Measurements from ENCODE around the gene CST5.
"Not testable (repeated sequence)": the region's sequence is repeated elsewhere in the genome, so short reads cannot be mapped to it uniquely, and the experiment has no call there.

The CST5 gene

DNA sequence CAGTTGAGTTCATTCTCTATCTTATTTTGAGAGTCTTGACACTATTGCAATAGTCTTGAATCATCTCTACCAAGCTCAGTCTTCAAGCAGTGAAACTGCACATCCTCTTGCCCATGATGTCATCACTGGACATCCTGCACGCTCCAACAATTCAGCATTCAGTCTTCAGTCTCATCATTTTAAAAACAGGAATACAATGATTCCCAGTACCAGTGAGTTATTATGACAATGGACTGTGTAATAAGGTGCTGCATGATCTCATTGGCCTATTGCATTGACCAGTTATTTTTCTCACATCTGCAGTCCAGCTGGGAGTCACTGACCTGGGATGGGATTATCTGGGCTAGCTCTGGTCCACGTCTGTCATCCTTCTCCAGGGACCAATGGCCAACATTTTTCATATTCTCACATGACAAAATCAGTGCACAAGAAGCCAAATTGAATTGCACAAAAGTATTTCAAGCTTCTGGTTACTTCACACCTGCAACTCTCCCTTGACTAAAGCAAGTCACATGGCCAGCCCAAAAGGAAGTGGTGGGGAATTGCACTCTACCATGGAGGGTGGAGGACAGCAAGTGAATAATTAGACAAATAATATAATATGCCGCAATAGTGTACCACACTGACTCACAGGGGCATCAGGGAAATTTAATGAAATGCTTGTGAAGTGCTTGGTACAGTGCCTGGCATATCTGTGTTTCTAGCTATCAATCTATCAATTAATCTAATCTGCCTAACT, 46.6 kb downstream of the CST5 start:
- no peak for DNase-seq (ENCODE audit: low spot score)
- TF ChIP-seq, protein P1, sequence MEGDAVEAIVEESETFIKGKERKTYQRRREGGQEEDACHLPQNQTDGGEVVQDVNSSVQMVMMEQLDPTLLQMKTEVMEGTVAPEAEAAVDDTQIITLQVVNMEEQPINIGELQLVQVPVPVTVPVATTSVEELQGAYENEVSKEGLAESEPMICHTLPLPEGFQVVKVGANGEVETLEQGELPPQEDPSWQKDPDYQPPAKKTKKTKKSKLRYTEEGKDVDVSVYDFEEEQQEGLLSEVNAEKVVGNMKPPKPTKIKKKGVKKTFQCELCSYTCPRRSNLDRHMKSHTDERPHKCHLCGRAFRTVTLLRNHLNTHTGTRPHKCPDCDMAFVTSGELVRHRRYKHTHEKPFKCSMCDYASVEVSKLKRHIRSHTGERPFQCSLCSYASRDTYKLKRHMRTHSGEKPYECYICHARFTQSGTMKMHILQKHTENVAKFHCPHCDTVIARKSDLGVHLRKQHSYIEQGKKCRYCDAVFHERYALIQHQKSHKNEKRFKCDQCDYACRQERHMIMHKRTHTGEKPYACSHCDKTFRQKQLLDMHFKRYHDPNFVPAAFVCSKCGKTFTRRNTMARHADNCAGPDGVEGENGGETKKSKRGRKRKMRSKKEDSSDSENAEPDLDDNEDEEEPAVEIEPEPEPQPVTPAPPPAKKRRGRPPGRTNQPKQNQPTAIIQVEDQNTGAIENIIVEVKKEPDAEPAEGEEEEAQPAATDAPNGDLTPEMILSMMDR (IDR thresholded peaks at IDR 0.05; ENCODE audit: extremely low read depth, missing control alignments): no peak

DNA sequence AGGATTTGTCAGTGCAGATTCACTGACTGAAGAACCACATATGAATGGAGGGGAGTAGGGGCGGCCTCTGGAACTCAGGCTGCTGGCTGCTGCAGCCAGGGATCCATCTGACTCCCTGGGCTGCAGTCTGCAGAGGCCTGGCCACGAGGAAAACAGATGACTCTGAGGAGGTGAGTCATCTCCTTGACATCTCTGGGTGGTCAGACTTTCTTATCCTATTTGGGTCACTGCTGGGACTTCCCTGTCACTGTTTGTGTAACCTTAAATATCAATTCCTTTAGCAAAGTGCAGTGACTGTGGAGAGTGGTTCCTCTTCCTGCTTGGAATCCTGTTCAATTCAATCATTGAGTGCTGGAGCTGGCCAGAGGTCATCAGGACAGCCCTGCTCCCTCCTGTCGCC, 47.6 kb downstream of the CST5 start:
- not testable (repeated sequence) for DNase-seq (ENCODE audit: low spot score)

DNA sequence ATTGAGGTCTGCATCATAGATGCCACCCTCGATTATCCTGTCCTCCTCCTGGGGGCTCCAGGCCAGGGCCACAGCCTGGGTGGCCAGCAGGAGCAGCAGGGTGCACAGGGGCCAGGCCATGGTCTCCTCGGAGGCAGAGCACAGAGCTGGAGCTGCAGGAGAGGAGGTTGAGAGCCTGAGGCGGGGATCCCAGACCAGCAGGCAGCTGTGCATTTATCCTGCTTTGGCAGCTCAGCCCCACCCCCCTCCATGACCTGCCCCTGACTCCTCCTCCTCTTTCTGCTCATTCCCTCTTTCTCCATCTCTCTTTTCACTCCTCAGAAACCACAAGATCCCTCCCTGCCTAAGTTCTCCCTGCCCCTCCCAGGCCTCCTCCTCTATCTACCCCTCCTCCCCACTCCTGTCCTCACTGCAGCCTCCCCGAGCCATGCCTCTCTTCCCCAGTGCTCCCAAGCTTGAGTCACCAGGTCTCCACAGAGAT, 53.0 kb downstream of the CST5 start, which contains the start of gene CST2:
Gene CST2 (minus strand): TSS at position 189 of the 481 bp plus-strand sequence. CDS start 69 bp downstream, at position 120.
- TF ChIP-seq, protein P1 (IDR thresholded peaks at IDR 0.05; ENCODE audit: extremely low read depth, missing control alignments): no peak
- no peak for DNase-seq (ENCODE audit: low spot score)
